LoVo (cell line): Measurements from ENCODE around the gene MYL11.

Experiments
- DNase-seq: peaks from one replicate; pipeline ENCODE4 v3.0.0-alpha.2; 2016; ENCODE audit warnings: low spot score

Gene MYL11

GRCh38 chr16:30421010-30421409, 46.4 kb downstream of the MYL11 start:
- DNase-seq: no peak
